ENCODE data around the gene RPS14. TPM values are rescaled to one million over a fixed set of nuclear protein-coding genes. Genes with fewer than 3 reads are reported as not detected.
A peak's percentile ranks its signal among the peaks of the same experiment; 100 is the strongest.

Gene RPS14
- total and polyA plus RNA-seq, 2 of the 8 experiments (the other 6 are each of a cell fraction or from before 2014, with no cell fraction given) = 2,548 to 6,423 TPM

DNA sequence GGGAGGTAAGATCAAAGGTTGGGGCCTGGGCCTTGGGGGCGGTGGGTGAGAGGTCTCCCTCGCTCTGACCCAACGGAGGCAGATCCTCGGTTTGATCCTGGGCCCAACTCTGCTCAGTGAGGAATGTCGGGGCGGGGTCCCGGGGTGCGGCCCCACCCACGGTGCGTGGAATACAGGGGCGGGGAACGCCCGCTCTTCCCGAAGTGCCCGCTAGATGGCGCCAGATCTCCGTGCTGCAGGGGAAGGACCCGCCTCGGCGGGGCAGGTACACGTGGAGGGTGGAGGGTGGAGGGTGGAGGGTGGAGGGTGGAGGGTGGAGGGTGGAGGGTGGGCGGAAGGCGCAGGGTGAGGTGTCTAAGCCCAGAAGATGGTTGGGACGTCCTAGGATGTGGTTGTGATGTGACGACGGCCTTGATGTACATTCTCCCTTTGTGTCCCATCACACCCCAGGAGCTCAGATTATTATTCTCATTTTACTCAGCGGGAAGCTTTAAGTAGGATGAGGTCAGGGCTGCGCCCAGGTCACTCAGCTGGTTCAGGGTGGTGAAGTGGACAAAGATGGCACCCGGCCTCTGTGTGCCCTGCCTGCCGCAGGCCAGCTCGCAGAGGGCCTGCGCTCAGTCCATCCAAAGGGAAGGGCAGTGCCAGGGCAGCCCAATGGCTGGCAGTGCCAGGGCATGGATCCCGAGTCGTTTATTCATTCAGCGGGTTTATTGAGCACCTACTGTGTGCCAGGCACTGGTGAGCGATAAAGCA is 9.4 kb upstream of the RPS14 start (continued):
- TF ChIP-seq, protein P1, sequence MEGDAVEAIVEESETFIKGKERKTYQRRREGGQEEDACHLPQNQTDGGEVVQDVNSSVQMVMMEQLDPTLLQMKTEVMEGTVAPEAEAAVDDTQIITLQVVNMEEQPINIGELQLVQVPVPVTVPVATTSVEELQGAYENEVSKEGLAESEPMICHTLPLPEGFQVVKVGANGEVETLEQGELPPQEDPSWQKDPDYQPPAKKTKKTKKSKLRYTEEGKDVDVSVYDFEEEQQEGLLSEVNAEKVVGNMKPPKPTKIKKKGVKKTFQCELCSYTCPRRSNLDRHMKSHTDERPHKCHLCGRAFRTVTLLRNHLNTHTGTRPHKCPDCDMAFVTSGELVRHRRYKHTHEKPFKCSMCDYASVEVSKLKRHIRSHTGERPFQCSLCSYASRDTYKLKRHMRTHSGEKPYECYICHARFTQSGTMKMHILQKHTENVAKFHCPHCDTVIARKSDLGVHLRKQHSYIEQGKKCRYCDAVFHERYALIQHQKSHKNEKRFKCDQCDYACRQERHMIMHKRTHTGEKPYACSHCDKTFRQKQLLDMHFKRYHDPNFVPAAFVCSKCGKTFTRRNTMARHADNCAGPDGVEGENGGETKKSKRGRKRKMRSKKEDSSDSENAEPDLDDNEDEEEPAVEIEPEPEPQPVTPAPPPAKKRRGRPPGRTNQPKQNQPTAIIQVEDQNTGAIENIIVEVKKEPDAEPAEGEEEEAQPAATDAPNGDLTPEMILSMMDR (IDR thresholded peaks at IDR 0.05; ENCODE audit: control extremely low read depth in 1 of 3, insufficient read depth in 1 of 3, low read depth in 1 of 3, low read length in 3 of 3) = peak; percentile 69 to 92 (median 89)
- TF ChIP-seq, protein P2, sequence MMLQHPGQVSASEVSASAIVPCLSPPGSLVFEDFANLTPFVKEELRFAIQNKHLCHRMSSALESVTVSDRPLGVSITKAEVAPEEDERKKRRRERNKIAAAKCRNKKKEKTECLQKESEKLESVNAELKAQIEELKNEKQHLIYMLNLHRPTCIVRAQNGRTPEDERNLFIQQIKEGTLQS (IDR thresholded peaks at IDR 0.05; ENCODE audit: insufficient read depth, low read depth, low read length) = 0 out of 2 replicates have a peak, but pooled peaks have one; percentile 2
- TF ChIP-seq BCL11A (IDR thresholded peaks at IDR 0.05; ENCODE audit: low read depth in 2 of 2, low read length in 2 of 2) (no peak), BACH1 (IDR thresholded peaks at IDR 0.05; ENCODE audit: low read length) (peak; percentile 76), E2F6 (IDR thresholded peaks at IDR 0.05) (no peak), EP300 (IDR thresholded peaks at IDR 0.05; ENCODE audit: borderline replicate concordance in 1 of 2, low read depth in 2 of 2, low read length in 2 of 2) (0 out of 3 replicates have a peak, but pooled peaks of 1 of the 2 experiments have one; percentile 3), CHD2 (IDR thresholded peaks at IDR 0.05; ENCODE audit: low read length) (no peak), SRF (IDR thresholded peaks at IDR 0.05; ENCODE audit: low read depth, low read length) (no peak), TAF7 (optimal IDR thresholded peaks at IDR 0.05; ENCODE audit: borderline replicate concordance, low read depth, low read length) (no peak), EGR1 (IDR thresholded peaks at IDR 0.05; ENCODE audit: borderline replicate concordance, low read depth, low read length) (no peak), MAX (IDR thresholded peaks at IDR 0.05) (peak; percentile 89)
